Measurements from ENCODE around the gene KCTD15. TPM values are rescaled to one million over a fixed set of nuclear protein-coding genes. Genes with fewer than 3 reads are reported as not detected.

The KCTD15 gene
- total RNA-seq, 1 experiment from 2014 or later = 41.5 TPM

DNA sequence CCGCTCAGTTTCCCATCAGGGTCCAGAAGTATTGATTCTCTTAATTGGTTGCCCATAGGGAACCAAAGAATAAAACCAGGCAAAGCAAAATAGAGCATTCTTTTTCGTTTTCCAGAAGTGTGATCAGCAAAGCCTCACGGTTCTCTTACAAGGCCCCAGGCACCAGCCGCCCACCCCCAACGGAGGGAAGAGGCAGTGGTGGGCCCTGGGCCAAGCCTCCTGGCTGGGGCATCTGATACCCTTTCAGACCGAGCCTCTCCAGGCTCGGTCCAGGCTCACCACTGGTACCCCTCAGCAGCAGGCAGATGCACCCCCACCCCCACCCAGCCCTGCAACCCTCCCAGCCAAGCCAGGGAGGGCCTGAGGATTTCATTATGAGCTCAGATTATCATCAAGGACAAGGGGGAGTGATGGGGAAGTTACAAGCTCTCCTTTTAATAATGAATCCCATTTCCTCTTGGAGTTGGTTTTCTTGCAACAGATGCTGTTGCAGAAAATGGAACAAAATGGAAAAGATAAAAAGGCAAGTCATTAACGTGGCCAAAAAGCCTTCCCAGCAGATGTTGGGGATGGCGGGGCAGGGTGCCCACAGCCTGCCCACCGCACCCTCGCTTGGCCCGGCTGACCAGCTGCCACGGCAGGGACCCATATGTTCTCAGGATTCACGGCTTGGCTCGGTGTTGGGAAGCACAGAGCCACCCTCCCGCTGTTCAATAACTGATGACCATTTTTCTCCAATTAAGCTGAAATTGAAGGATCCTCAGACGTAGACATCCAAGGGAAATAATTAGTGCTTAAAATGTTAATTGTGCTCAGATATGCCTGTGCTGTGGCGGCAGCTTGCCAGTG lies 45.9 kb upstream of the KCTD15 start (continued):
- TF ChIP-seq, protein P1, sequence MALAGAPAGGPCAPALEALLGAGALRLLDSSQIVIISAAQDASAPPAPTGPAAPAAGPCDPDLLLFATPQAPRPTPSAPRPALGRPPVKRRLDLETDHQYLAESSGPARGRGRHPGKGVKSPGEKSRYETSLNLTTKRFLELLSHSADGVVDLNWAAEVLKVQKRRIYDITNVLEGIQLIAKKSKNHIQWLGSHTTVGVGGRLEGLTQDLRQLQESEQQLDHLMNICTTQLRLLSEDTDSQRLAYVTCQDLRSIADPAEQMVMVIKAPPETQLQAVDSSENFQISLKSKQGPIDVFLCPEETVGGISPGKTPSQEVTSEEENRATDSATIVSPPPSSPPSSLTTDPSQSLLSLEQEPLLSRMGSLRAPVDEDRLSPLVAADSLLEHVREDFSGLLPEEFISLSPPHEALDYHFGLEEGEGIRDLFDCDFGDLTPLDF (CRISPR knock-in tag; IDR thresholded peaks at IDR 0.05) = no peak
- TF ChIP-seq, protein P2, sequence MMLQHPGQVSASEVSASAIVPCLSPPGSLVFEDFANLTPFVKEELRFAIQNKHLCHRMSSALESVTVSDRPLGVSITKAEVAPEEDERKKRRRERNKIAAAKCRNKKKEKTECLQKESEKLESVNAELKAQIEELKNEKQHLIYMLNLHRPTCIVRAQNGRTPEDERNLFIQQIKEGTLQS (CRISPR knock-in tag; conservative IDR thresholded peaks at IDR 0.05) = no peak
- TF ChIP-seq NFATC4 (CRISPR knock-in tag; IDR thresholded peaks at IDR 0.05) = no peak
- TF ChIP-seq, protein P3, sequence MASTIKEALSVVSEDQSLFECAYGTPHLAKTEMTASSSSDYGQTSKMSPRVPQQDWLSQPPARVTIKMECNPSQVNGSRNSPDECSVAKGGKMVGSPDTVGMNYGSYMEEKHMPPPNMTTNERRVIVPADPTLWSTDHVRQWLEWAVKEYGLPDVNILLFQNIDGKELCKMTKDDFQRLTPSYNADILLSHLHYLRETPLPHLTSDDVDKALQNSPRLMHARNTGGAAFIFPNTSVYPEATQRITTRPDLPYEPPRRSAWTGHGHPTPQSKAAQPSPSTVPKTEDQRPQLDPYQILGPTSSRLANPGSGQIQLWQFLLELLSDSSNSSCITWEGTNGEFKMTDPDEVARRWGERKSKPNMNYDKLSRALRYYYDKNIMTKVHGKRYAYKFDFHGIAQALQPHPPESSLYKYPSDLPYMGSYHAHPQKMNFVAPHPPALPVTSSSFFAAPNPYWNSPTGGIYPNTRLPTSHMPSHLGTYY (CRISPR knock-in tag; IDR thresholded peaks at IDR 0.05) = no peak
- TF ChIP-seq, protein P4, sequence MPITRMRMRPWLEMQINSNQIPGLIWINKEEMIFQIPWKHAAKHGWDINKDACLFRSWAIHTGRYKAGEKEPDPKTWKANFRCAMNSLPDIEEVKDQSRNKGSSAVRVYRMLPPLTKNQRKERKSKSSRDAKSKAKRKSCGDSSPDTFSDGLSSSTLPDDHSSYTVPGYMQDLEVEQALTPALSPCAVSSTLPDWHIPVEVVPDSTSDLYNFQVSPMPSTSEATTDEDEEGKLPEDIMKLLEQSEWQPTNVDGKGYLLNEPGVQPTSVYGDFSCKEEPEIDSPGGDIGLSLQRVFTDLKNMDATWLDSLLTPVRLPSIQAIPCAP (CRISPR knock-in tag; IDR thresholded peaks at IDR 0.05) = no peak
- TF ChIP-seq IRF2 (CRISPR knock-in tag; IDR thresholded peaks at IDR 0.05; ENCODE audit: borderline replicate concordance, low read depth) = no peak
- TF ChIP-seq, protein P5, sequence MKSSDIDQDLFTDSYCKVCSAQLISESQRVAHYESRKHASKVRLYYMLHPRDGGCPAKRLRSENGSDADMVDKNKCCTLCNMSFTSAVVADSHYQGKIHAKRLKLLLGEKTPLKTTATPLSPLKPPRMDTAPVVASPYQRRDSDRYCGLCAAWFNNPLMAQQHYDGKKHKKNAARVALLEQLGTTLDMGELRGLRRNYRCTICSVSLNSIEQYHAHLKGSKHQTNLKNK (CRISPR knock-in tag; IDR thresholded peaks at IDR 0.05) = no peak

DNA sequence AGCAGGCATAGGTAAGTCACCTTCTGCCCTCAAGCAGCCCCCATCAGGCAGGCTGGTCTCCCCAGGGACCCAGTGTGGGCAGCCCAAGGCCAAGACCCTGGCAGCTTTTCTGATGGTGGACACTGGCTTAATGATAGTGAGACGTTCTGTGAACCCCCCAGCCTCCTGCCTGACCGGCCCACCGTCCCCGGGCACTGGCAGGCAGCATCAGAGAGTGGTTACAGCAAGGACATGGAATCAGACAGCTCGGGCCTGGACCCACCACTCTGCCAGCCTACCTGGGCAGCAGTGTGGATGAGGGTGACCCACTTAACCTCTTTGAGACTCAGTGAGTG lies 45.3 kb upstream of the KCTD15 start:
- no peak for DNase-seq (ENCODE audit: low spot score)
- no peak for ATAC-seq
- CTCF ChIA-PET = interaction anchor here (0.6 to 1.2 kb wide), 3 partner anchors 27 to 335 kb away, joined by 3 to 8 read pairs (median 4); no protein-coding TSS in a partner anchor
- Mint-ChIP-seq H3K9me3 (no peaks in the 10 kb centered on the region), H3K27me3 (ENCODE audit: low read depth) (no peaks in the 10 kb centered on the region), H3K4me1 (no peaks in the 10 kb centered on the region), H3K36me3 (no peaks in the 10 kb centered on the region), H3K4me3 (no peak overlapping the region), H3K27ac (no peak overlapping the region)
- TF ChIP-seq EMX1 (CRISPR knock-in tag; IDR thresholded peaks at IDR 0.05) (no peak), NFYB (CRISPR knock-in tag; conservative IDR thresholded peaks at IDR 0.05; ENCODE audit: low read depth) (no peak), OVOL2 (CRISPR knock-in tag; IDR thresholded peaks at IDR 0.05; ENCODE audit: borderline replicate concordance) (no peak), GTF2I (CRISPR knock-in tag; conservative IDR thresholded peaks at IDR 0.05) (no peak), ZNF121 (CRISPR knock-in tag; IDR thresholded peaks at IDR 0.05) (no peak), ATF1 (CRISPR knock-in tag; IDR thresholded peaks at IDR 0.05) (no peak), KAT7 (CRISPR knock-in tag; IDR thresholded peaks at IDR 0.05; ENCODE audit: borderline replicate concordance) (no peak), IRF2 (CRISPR knock-in tag; IDR thresholded peaks at IDR 0.05; ENCODE audit: borderline replicate concordance, low read depth) (no peak), CREM (CRISPR knock-in tag; IDR thresholded peaks at IDR 0.05) (no peak)
- TF ChIP-seq, protein P6, sequence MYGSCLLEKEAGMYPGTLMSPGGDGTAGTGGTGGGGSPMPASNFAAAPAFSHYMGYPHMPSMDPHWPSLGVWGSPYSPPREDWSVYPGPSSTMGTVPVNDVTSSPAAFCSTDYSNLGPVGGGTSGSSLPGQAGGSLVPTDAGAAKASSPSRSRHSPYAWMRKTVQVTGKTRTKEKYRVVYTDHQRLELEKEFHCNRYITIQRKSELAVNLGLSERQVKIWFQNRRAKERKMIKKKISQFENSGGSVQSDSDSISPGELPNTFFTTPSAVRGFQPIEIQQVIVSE (CRISPR knock-in tag; IDR thresholded peaks at IDR 0.05; ENCODE audit: borderline replicate concordance) = no peak
- TF ChIP-seq, protein P7, sequence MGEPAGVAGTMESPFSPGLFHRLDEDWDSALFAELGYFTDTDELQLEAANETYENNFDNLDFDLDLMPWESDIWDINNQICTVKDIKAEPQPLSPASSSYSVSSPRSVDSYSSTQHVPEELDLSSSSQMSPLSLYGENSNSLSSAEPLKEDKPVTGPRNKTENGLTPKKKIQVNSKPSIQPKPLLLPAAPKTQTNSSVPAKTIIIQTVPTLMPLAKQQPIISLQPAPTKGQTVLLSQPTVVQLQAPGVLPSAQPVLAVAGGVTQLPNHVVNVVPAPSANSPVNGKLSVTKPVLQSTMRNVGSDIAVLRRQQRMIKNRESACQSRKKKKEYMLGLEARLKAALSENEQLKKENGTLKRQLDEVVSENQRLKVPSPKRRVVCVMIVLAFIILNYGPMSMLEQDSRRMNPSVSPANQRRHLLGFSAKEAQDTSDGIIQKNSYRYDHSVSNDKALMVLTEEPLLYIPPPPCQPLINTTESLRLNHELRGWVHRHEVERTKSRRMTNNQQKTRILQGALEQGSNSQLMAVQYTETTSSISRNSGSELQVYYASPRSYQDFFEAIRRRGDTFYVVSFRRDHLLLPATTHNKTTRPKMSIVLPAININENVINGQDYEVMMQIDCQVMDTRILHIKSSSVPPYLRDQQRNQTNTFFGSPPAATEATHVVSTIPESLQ (CRISPR knock-in tag; IDR thresholded peaks at IDR 0.05) = no peak
- TF ChIP-seq, protein P8, sequence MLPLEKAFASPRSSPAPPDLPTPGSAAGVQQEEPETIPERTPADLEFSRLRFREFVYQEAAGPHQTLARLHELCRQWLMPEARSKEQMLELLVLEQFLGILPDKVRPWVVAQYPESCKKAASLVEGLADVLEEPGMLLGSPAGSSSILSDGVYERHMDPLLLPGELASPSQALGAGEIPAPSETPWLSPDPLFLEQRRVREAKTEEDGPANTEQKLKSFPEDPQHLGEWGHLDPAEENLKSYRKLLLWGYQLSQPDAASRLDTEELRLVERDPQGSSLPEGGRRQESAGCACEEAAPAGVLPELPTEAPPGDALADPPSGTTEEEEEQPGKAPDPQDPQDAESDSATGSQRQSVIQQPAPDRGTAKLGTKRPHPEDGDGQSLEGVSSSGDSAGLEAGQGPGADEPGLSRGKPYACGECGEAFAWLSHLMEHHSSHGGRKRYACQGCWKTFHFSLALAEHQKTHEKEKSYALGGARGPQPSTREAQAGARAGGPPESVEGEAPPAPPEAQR (CRISPR knock-in tag; IDR thresholded peaks at IDR 0.05) = no peak
- TF ChIP-seq, protein P2 (CRISPR knock-in tag; conservative IDR thresholded peaks at IDR 0.05) = no peak
- TF ChIP-seq, protein P5 (CRISPR knock-in tag; IDR thresholded peaks at IDR 0.05) = no peak
- POLR2A ChIA-PET = no interaction called here

Measured in WTC11 (cell line).